AG04449 (cell line): ENCODE measurements around the gene HOXB4.

Experiments
- CTCF ChIA-PET: fragments of 350-600 bp; formaldehyde crosslinking; extraction: SDS; loops from one replicate; lab custom pipeline; 2021; ENCODE audit warnings: antibody characterized with exemption; lab: Yijun Ruan, JAX
- POLR2A ChIA-PET: fragments of 400-600, 350-600 bp; formaldehyde crosslinking; extraction: SDS; loops from one replicate; lab custom pipeline; 2020; ENCODE audit warnings: antibody characterized with exemption, inconsistent platforms; lab: Yijun Ruan, JAX
- DNase-seq: peaks from one replicate; pipeline ENCODE4 v3.0.0-alpha.2; 2010; ENCODE audit warnings: low read depth, low spot score
- H3K4me3 ChIP-seq: 2 replicates; pipeline ENCODE4 v1.5.1; 2011; ENCODE audit warnings: low read depth, mild to moderate bottlenecking, control low read depth, low read length
- TF ChIP-seq, protein P1 (sequence below): IDR thresholded peaks from one replicate; pipeline ENCODE4 v1.5.1; 2011; ENCODE audit warnings: mild to moderate bottlenecking, moderate library complexity, low read length, control low read depth, inconsistent platforms; ENCODE audit not compliant: insufficient read depth; ENCODE audit errors: missing control alignments

HOXB4 gene

DNA sequence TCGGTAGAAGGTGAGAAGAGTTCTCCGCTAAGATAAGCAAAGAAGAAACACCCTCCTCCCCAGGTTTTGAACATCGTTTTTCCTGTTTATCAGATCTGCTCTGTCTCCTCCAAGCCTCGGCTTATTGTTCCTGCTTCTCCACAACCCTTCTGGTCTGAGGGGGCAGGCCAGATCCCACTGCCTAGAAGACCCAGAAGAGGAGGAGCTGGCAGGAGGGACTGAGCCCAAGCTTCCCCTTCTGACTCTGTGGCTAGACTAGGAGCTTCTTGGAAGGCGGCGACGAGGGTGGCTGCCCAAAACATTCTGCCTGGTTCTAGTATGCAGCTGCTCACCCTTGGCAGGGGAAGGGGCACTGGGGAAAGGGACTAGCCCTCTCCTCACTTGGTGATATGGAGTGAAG lies 20.6 kb upstream of the HOXB4 start:
- ChIA-PET CTCF (interaction anchor here (0.6 to 2.2 kb wide), 9 partner anchors 7 to 340 kb away, joined by 3 to 8 read pairs (median 5); no protein-coding TSS in a partner anchor), POLR2A (interaction anchor here (0.8 to 1.3 kb wide), 5 partner anchors 10 to 47 kb away, joined by 3 to 6 read pairs (median 4); no protein-coding TSS in a partner anchor)
- H3K4me3 ChIP-seq: peak overlapping the region; percentile 76
- no peak for DNase-seq
- TF ChIP-seq, protein P1, sequence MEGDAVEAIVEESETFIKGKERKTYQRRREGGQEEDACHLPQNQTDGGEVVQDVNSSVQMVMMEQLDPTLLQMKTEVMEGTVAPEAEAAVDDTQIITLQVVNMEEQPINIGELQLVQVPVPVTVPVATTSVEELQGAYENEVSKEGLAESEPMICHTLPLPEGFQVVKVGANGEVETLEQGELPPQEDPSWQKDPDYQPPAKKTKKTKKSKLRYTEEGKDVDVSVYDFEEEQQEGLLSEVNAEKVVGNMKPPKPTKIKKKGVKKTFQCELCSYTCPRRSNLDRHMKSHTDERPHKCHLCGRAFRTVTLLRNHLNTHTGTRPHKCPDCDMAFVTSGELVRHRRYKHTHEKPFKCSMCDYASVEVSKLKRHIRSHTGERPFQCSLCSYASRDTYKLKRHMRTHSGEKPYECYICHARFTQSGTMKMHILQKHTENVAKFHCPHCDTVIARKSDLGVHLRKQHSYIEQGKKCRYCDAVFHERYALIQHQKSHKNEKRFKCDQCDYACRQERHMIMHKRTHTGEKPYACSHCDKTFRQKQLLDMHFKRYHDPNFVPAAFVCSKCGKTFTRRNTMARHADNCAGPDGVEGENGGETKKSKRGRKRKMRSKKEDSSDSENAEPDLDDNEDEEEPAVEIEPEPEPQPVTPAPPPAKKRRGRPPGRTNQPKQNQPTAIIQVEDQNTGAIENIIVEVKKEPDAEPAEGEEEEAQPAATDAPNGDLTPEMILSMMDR: no peak

DNA sequence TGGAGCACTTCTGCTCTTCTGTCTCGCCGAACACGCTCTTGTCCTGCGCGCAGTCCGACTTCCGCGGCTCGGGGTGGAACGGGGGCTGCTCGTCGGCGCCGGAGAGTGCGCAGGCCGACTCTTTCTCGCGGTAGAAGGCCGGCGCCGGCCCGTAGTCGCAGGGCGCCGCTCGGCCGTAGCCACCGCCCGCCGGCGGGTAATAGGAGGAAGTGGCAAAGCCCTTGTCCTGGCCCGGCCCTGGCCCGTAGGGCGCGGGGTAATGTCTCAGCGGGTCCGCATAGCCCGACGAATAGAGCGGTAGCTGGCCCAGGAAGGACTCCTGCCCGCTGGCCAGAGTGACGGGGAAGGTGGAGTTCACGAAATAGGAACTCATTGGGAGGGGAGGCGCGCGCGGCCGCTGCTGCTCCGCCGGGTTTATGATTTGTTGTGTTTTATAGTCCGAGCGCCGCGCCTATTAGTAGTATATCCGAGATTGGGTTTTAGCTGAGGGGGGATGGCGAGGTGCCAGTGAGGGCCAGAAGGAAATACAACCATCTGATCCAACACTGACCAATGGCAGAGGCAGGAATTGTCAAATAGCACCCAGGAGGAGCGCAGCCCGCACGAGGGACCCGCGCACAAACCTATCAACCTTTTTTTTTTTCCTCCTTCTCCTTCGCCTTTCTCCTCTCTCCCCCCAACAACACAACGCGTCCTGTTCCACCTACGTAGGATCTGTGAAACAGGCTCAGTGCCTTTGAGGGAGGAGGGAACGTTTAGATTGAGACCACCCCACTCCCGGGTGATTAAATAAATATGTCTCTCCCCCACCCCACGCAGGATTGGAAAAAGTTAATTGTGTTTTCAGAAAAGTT lies 19.9 kb upstream of the HOXB4 start:
- peak overlapping the region; percentile 76 for H3K4me3 ChIP-seq
- TF ChIP-seq, protein P1: no peak
- POLR2A ChIA-PET: interaction anchor here (0.8 to 1.3 kb wide), 5 partner anchors 10 to 46 kb away, joined by 3 to 6 read pairs (median 4); no protein-coding TSS in a partner anchor
- CTCF ChIA-PET: interaction anchor here (0.6 to 2.2 kb wide), 7 partner anchors 8 to 339 kb away, joined by 3 to 8 read pairs (median 5); no protein-coding TSS in a partner anchor
- no peak for DNase-seq

DNA sequence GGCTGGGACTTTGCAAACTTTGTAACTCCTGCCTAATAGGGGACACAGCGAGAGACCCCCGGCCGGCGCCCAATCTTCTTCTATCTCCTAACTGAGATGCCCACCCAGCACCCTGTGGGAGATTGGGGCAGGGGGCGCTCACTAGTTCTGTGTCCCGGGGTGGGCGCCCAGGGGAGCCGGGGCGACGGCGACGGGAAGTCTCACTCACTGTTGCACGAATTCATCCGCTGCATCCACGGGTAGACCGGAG lies 19.3 kb upstream of the HOXB4 start:
- peak overlapping the region; percentile 76 for H3K4me3 ChIP-seq
- CTCF ChIA-PET: interaction anchor here (0.9 to 2.2 kb wide), 5 partner anchors 12 to 338 kb away, joined by 3 to 8 read pairs (median 6); no protein-coding TSS in a partner anchor

DNA sequence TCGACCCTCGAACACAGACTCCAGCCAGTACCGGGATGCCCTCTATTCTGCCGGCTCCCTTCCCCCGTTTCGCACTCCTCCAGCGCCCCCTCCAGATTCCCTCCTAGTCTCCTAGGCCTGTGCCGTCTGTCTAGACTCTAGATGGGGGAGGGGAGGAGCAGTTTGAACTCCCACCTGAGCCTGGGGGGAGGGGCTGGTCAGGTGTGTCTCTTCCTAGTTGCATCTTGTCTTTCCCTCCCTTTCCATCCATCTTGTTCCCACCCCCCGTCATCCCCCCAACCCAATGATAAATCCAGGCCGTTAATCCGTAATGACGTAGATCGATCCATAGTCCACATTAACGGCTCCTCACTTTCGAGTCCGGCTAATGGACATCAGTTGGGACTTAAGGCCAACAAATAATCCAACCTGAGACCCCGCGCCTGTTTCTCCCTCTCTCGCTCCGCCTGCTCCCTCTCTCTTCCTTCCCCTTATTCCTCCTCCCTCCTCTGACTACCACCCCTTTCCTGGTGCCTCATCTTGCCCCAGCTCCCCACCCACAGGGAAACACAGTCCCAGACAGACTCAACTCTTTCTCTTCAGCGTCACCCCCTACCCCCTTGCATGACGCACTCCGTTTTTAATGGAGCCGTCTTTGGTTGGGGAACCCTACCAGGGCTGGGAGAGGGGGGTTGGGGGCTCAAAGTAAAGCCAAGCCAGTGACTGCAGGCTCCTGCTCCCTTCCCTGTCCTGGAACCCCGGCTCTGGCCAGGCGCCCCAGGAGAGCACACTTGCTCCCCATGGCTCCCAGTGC lies 18.8 kb upstream of the HOXB4 start:
- POLR2A ChIA-PET: interaction anchor here (0.7 to 1.7 kb wide), 6 partner anchors 9 to 245 kb away, joined by 3 to 12 read pairs (median 3); no protein-coding TSS in a partner anchor
- CTCF ChIA-PET: interaction anchor here (0.9 to 8.4 kb wide), 9 partner anchors 10 to 289 kb away, joined by 3 to 80 read pairs (median 6); partner anchors contain the start of gene HOXB8
- TF ChIP-seq, protein P1: no peak
- peak overlapping the region; percentile 76 for H3K4me3 ChIP-seq
- DNase-seq: no peak

More for the DNA sequence above, 19.3 kb upstream of the HOXB4 start:
- POLR2A ChIA-PET: interaction anchor here (1.0 to 1.7 kb wide), 6 partner anchors 10 to 245 kb away, joined by 3 to 12 read pairs (median 4); no protein-coding TSS in a partner anchor
- TF ChIP-seq, protein P1: no peak
- no peak for DNase-seq

DNA sequence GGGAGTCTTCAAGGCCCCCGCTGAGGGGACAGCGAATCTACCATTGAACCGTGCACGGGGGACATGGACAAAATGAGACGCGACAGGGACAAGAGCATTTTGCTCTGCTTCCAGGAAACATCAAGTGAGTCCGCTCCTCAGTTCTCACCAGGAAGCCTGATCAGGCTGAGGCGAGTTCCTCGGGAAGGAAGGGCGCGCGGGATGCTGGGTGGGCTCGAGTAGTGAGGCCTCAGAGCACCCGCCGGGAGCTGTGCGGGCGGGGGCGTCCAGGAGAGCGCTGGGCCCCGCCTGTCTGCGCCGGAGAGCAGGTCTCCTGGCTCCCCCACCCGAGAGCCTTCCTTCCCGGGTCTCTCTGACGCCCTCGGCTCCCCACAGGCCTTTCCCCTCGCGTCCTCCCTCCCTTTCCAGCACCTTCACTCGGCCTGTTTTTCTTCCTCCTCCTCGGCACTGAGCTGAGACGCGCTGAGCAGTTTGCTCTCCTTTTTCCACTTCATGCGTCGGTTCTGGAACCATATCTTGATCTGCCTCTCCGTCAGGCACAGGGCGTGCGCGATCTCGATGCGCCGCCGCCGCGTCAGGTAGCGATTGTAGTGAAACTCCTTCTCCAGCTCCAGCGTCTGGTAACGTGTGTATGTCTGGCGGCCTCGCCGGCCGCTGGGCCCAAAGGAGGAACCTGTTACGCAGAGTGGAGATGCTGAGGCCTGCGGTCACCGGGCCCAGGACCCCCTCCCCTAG lies 18.0 kb upstream of the HOXB4 start:
- ChIA-PET CTCF (interaction anchor here (0.9 to 8.4 kb wide), 8 partner anchors 11 to 288 kb away, joined by 3 to 80 read pairs (median 8); partner anchors contain the start of gene HOXB8), POLR2A (interaction anchor here (0.8 to 1.7 kb wide), 7 partner anchors 8 to 244 kb away, joined by 3 to 12 read pairs (median 4); no protein-coding TSS in a partner anchor)
- DNase-seq: no peak

More for the DNA sequence above, 18.0 kb upstream of the HOXB4 start:
- peak overlapping the region; percentile 76 for H3K4me3 ChIP-seq
- TF ChIP-seq, protein P1: no peak
